HuH-7 (cell line): ENCODE results near the gene EPS8.
"Not testable (repeated sequence)": the region's sequence is repeated elsewhere in the genome, so short reads cannot be mapped to it uniquely, and the experiment has no call there.

ENCODE experiments used
- DNase-seq: peaks from one replicate; pipeline ENCODE4 v3.0.0; 2011; ENCODE audit warnings: low spot score

EPS8 gene

GRCh38 chr12:15797818-15798217 is 8.6 kb upstream of the EPS8 start:
- DNase-seq: no peak

DNA sequence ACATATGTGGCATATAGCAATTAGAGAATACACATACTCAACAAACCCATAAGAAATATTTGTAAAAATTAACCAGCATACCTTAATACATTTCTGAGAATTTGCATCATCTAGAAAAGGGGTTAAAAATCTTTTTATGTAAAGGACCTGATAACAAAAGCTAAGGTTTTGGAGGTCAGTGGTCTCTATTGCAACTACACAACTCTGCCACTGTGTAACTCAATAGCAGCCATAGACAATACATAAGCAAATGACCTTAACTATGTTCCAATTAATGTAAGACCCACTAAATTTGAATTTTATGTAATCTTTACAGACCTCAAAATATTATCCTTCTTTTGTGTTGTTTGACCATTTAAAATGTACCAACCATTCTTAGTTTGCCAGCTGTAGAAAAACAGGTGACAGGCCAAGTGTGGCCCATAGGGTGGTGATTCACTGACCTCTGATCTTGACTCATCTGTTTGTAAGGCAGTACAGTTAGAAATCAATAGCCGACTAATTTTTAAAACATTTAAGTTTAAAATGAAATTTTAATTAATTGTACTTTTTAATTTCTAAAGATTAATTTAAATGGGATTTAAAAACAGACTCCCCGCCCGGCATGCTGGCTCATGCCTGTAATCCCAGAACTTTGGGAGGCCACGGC is 7.4 kb upstream of the EPS8 start:
- DNase-seq: no peak

- DNase-seq: no peak
These were observed 5.6 kb upstream of the EPS8 start for GRCh38 chr12:15794836-15795235.

- no peak for DNase-seq
These were observed 5.0 kb upstream of the EPS8 start for GRCh38 chr12:15794196-15794595.

DNA sequence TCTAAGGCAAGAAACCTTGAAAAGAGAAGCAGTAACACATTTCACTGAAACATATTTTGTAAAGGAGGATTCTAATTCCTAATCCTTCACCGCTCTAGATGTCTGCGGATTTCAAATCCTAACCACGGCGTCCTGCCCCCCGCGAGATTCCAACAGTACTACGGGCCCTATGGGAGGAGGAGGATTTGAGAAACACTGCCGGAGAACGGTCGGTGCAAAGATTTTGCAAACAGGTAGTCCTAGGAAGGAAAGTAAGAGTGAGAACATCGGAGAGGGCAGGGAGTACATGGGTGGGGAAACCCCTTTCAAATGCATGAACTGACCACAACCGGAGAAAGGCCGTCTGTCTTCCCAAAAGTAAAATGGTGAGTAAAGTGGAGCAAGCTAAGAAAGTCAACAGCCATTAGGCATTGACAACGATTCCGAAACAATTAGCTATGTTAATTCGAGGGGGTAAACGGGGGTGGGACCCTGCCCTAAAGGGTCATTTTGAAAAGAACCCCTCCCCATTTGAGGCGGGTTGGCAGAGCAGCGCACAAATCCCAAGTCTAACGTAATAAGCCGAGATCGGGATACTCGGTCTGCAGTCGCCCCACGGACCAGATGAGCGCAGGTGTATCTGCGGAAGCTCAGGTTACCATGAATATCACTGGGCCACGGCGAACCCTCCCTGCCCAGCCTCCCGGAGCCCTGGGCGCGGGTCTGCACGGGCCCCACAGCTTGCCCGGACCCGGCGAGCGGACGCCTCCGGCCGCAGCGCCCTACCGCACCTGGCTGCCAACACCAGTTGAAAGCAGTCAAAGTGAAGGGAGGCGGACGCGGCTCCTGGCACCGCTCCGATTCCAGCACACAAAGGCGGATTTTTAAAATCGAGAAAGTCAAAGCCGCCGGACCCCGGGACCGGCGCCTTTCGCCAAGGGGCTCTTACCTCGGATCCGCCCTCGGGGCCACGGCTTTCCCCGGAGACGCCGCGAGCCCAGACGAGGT is 662 bp downstream of the EPS8 start:
- DNase-seq: peak; percentile 52

GRCh38 chr12:15787778-15788177 is 1.4 kb downstream of the EPS8 start:
- DNase-seq: no peak

DNA sequence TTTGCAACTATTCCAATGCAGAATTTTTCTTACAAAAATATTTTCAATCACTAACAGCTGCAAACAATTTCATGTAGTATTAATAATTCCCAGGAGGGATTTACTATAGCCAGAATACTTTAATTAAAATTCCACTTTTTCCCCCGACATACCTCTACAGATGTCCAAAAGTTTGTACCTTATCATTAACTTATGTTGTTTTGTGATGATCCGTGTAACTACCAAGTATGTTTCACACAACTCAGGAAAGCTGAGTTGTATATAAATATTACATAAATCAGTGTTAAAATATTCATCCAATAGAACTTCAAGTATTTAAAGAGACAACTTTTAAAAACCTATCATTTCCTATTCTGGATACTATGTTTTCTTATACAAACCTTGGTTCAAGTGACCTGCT is 2.4 kb downstream of the EPS8 start:
- DNase-seq: no peak

GRCh38 chr12:15783288-15783687 is 5.9 kb downstream of the EPS8 start:
- DNase-seq: no peak

GRCh38 chr12:15782667-15783066 is 6.5 kb downstream of the EPS8 start:
- DNase-seq: no peak

- DNase-seq: no peak
These were observed 9.3 kb downstream of the EPS8 start for GRCh38 chr12:15779925-15780324.

DNA sequence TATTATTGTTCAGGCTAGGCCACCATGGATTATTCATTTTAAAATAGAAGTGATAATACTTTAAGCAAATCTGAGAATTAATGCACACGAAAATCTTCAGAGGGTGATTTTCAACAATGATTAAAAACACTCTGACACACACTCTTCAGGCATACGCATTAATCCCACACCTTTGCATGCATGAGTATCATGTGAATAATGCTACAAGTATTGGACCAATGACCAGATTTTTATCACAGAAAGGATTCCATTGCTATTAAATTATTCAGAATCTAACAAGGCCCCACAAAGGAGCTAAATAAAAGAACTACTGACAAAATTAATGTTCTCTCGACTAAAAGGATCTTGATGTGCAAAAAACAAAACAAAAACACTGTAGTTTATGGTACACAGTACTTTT is 11.1 kb downstream of the EPS8 start:
- no peak for DNase-seq

- no peak for DNase-seq
These were observed 11.7 kb downstream of the EPS8 start for GRCh38 chr12:15777355-15778012.

DNA sequence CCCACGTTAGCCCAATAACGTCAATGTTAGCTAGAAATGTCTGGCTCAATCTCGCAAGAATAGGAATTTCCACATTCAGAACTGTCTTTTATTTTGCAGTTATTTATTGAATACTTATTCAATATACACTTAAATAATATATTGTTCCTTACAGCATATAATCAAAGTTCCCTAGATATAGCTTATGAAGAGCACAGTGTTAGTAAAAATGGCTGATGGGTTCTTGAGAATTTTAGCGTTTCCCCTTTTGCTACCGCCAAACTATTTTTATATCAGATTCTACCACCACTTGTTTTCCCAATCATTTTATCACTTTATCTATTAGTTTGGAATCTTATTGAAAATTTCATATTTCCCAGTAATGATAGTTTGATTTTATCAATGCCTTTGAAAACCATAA is 12.7 kb downstream of the EPS8 start:
- no peak for DNase-seq

DNA sequence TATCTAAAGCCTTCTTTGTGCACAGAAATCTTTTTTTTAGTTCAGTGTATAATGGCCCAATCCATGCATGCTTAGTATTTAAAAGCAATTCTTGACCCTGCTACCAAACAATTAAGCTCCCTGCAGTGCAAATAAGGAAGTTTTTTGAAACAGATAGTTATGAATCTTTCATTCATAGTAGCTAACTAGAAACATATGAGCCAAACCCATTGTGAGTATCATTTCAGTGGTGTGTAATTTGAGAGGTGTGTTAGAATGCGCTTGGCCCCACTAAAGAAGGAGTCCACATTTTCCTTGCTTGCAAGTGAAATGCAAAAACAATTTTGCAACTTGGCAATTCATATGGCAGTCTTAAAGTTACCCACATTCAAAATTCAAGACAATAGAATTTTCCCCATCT is 14.4 kb downstream of the EPS8 start:
- no peak for DNase-seq

DNA sequence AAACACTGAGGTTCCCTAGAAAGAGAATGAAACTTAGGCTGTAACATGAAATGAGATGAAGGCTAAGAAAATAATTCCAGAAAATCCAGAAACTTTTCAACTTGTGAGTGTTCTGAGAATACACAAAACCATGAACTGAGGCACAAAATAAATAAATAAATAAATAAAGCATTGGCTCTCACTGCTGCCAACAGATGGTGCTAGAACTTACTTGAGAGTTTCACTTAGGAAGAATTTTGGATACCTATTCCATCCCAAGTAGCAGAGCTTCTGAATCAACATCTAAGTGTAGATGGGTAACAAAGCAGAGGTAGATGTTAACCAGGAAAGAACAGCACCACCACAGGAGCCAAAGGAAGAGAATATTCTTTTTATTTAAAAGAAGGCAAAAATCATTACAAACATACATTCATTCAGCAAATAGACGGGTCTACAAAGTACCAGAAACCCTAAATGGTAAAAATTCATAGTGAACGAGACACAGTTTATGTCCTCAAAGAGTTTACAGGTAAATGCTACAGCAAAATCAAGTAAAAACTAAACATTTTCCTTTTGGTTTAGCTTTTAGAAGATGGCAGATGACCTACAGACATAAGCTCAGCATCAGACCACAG is 16.7 kb downstream of the EPS8 start:
- no peak for DNase-seq

DNA sequence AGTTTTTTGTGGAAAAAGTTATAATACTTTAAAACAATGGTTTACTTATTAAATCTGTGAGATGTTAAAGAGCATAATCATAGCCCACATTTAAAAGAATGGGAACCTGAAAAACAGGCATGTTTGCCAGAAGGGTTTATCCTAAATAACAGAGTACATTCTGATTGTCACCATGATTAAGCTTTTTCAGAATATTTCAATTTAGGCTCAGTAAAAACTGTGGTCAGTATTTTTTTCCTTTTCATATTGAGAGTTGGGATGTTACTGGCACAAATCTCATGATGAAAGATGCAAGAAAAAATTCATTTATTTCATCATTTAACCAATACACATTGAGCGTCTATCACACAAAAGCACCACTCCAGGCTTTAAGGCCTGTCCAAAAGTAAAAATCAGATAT is 18.6 kb downstream of the EPS8 start:
- DNase-seq: no peak

DNA sequence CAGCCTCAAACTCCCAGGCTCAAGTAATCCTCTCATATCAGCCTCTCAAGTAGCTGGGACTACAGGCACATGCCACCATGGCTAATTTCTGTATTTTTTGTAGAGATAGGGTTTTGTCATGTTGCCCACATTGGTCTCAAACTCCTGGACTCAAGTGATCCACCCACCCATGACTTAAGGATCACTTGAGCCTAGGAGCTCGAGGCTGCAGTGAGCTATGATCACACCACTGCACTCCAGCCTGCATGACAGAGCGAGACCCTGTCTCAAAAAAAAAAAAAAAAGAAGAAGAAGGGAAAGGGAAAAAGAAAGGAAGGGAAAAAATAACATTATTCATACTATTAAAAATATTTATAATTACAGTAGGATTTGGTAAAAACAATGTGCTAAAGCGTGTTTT is 19.2 kb downstream of the EPS8 start:
- DNase-seq: no peak

DNA sequence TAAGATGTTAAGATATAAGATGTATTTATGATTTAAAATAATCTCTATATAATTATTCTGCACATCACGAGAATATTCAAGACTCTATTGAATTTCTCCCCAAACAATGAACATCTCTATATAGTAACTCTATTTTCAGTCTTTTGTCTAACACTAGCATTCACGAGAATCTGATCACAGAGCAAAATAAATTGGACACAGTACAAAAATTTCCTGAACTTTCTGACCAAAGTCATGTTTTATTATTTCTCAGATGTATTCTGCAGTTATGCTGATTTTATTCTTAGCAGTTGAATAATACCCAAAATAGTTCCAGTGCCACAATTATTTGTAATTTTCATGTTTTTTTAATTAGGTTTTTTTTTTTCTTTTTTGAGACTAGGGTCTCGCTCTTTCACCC is 19.6 kb downstream of the EPS8 start:
- DNase-seq: no peak

DNA sequence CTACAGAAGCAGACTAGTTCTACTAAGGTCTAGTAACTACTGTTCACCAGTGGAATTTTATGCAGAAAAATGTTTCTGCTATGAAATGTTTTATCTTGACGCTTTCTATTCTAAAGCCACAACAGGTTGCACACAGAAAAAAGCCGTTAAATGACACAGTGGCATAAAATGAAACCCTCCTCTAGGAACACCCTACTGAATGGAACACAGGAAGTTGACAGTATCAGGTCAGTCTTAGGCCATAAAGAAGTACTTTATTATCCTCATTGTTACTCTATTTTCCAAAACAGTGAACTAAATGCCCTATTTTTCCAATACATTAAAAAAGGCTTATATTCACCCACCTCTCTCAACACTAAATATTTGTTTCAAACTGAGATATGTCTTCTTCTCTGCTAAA is 21.9 kb downstream of the EPS8 start:
- no peak for DNase-seq

DNA sequence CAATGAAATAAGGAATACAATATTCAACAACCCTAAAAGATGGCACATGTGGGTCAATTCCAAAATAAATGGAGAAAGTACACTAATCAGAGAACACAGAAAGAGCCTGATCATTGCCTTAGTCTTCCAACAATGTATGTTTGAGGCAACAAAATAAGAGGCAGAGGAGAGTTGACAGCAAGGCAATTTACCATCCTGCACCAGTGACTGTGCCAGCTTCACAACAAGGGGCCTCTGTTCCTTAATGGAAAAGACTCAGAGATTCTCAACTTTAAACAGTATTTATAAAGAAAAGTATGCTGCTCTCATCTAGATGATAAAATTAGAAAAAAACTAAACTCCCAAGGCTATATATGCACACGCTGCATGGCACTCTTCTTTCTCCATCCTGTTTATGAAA is 25.9 kb downstream of the EPS8 start:
- no peak for DNase-seq

DNA sequence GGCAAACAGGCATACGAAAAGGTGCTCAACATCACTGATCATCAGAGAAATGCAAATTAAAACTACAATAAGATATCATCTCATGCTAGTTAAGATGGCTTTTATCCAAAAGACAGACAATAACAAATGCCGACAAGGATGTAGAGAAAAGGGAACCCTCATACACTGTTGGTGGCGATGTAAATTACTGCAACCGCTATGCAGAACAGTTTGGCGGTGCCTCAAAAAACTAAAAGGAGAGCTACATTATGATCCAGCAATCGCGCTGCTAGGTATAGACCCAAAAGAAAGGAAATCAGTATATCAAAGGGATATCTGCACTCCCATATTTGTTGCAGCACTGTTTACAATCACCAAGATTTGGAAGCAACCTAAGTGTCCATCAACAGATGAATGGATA is 27.0 kb downstream of the EPS8 start:
- not testable (repeated sequence) for DNase-seq

- DNase-seq: no peak
These were observed 31.5 kb downstream of the EPS8 start for GRCh38 chr12:15757553-15758255.
